Peyer's patch (tissue), 4 donors: ENCODE measurements around the gene FAM76A. TPM values are rescaled to one million over a fixed set of nuclear protein-coding genes. Genes with fewer than 3 reads are reported as not detected.
"Not testable (repeated sequence)": the region's sequence is repeated elsewhere in the genome, so short reads cannot be mapped to it uniquely, and the experiment has no call there.

Source experiments
- DNase-seq, 3 donors: peaks; one replicate each; pipeline ENCODE4 v3.0.0-alpha.2; 2017 to 2019
- H3K27ac ChIP-seq, 4 donors: fragments of 200-600 bp; sonication (generic); one replicate each; pipeline ENCODE4 v1.5.1; 2016 to 2019
- H3K27me3 ChIP-seq, 2 donors: fragments of 200-600 bp; sonication (generic); one replicate each; pipeline ENCODE4 v1.5.1; 2019
- H3K36me3 ChIP-seq, 3 donors: fragments of 200-600 bp; sonication (generic); one replicate each; pipeline ENCODE4 v1.5.1; 2016 to 2019
- H3K4me1 ChIP-seq, 4 donors: fragments of 200-600 bp; sonication (generic); one replicate each; pipeline ENCODE4 v1.5.1; 2016 to 2019
- H3K4me3 ChIP-seq, 4 donors: fragments of 200-600 bp; sonication (generic); 1 replicate in 3 of 4; 2 replicates in 1 of 4; pipeline ENCODE4 v1.5.1; 2016 to 2019; ENCODE audit warnings: mild to moderate bottlenecking in 1 of 4
- H3K9me3 ChIP-seq, 4 donors: fragments of 200-600 bp; sonication (generic); one replicate each; pipeline ENCODE4 v1.5.1; 2016 to 2019; ENCODE audit warnings: mild to moderate bottlenecking in 1 of 4
- CTCF ChIP-seq, 6 experiments: fragments of 450-650 bp in 4 of 6; fragments of 200-600 bp in 2 of 6; sonication (generic) in 1 of 6; IDR thresholded peaks; one replicate each; pipeline ENCODE4 v1.5.1; 2017 to 2019; ENCODE audit warnings: antibody characterized with exemption in 6 of 6, mild to moderate bottlenecking in 3 of 6, moderate library complexity in 1 of 6
- POLR2A ChIP-seq, 2 donors: fragments of 450-650 bp; IDR thresholded peaks; one replicate each; pipeline ENCODE4 v1.5.1; 2017; ENCODE audit warnings: antibody characterized with exemption in 2 of 2, mild to moderate bottlenecking in 2 of 2, moderate library complexity in 2 of 2
- total RNA-seq, 4 donors: library from RNA; depleted of rRNA; stranded (reverse); fragments of >200 nt; gene quantifications; one replicate each; pipeline ENCODE4 v1.1.0, GENCODE V29; 2016

Gene FAM76A
- total RNA-seq, result 10 to 100 TPM in 2 of 4 donors, 1 to 10 TPM in 2; 9.3 to 62.7 (median 12.8) TPM

GRCh38 chr1:27725374-27726172 is at the start of gene FAM76A:
FAM76A (plus strand) TSS chr1:27725961; CDS start chr1:27726081, 120 bp downstream.
- no peaks in the 10 kb centered on the region for H3K9me3 ChIP-seq
- DNase-seq, result peak; percentile 99 to 100 (median 100)
- H3K27me3 ChIP-seq, result no peaks in the 10 kb centered on the region
- TF ChIP-seq CTCF (IDR thresholded peaks at IDR 0.05), result peak; percentile 31 to 61 (median 52)
- peak; percentile 73 to 87 for TF ChIP-seq POLR2A (IDR thresholded peaks at IDR 0.05)
- no peaks in the 10 kb centered on the region for H3K36me3 ChIP-seq
- H3K4me1 ChIP-seq, result peaks cover 0 to 14% (median 2%) of the 10 kb centered on the region in 4 donors
- peak within 1 kb of the TSS; percentile 90 to 98 (median 94) for H3K4me3 ChIP-seq
- peak within 1 kb of the TSS; percentile 92 to 97 (median 96) for H3K27ac ChIP-seq

GRCh38 chr1:27676410-27676809 is 49.4 kb upstream of the FAM76A start:
- H3K4me1 ChIP-seq, result peaks cover 0 to 5% (median 2%) of the 10 kb centered on the region in 4 donors
- no peaks in the 10 kb centered on the region for H3K27me3 ChIP-seq
- H3K4me3 ChIP-seq, result no peak overlapping the region
- no peaks in the 10 kb centered on the region for H3K36me3 ChIP-seq
- no peak for TF ChIP-seq CTCF (IDR thresholded peaks at IDR 0.05)
- no peak for TF ChIP-seq POLR2A (IDR thresholded peaks at IDR 0.05)
- H3K27ac ChIP-seq, result no peak overlapping the region
- no peak for DNase-seq
- H3K9me3 ChIP-seq, result peaks cover 0 to 14% (median 3%) of the 10 kb centered on the region in 4 donors

GRCh38 chr1:27678747-27679146 is 47.0 kb upstream of the FAM76A start:
- DNase-seq, result no peak

GRCh38 chr1:27680225-27680791 is 45.5 kb upstream of the FAM76A start:
- H3K27me3 ChIP-seq, H3K36me3 ChIP-seq, DNase-seq, H3K4me1 ChIP-seq, H3K4me3 ChIP-seq, H3K27ac ChIP-seq: not testable (repeated sequence)
- peaks cover 0 to 17% (median 5%) of the 10 kb centered on the region in 4 donors for H3K9me3 ChIP-seq

More at GRCh38 chr1:27678747-27679146, 47.0 kb upstream of the FAM76A start:
- Histone ChIP-seq H3K9me3 (peaks cover 0 to 17% (median 5%) of the 10 kb centered on the region in 4 donors), H3K4me3 (no peak overlapping the region), H3K36me3 (no peaks in the 10 kb centered on the region), H3K27me3 (no peaks in the 10 kb centered on the region), H3K4me1 (no peaks in the 10 kb centered on the region), H3K27ac (no peak overlapping the region)
- TF ChIP-seq POLR2A (IDR thresholded peaks at IDR 0.05) (no peak), CTCF (IDR thresholded peaks at IDR 0.05) (no peak)

- H3K4me3 ChIP-seq, DNase-seq, H3K27ac ChIP-seq, H3K4me1 ChIP-seq, H3K27me3 ChIP-seq, H3K36me3 ChIP-seq: not testable (repeated sequence)
- peaks cover 0 to 17% (median 5%) of the 10 kb centered on the region in 4 donors for H3K9me3 ChIP-seq
Measured at GRCh38 chr1:27681580-27681979, 44.2 kb upstream of the FAM76A start.

GRCh38 chr1:27682351-27682944 is 43.3 kb upstream of the FAM76A start:
- no peak overlapping the region for H3K27ac ChIP-seq

More at GRCh38 chr1:27682351-27682944, 43.3 kb upstream of the FAM76A start:
- DNase-seq, result no peak
- peaks cover 0 to 17% (median 5%) of the 10 kb centered on the region in 4 donors for H3K9me3 ChIP-seq
- no peak overlapping the region for H3K4me3 ChIP-seq
- no peak for TF ChIP-seq POLR2A (IDR thresholded peaks at IDR 0.05)
- TF ChIP-seq CTCF (IDR thresholded peaks at IDR 0.05), result no peak
- H3K4me1 ChIP-seq, result no peaks in the 10 kb centered on the region
- no peaks in the 10 kb centered on the region for H3K36me3 ChIP-seq
- no peaks in the 10 kb centered on the region for H3K27me3 ChIP-seq
